ENCODE data around the gene KCNJ8.

GRCh38 chr12:21801522-21802288 is 27.2 kb upstream of the KCNJ8 start:
- TF ChIP-seq CTCF (IDR thresholded peaks at IDR 0.05; ENCODE audit: low read depth, low read length, missing input control): no peak
- no peak for TF ChIP-seq HNF4G (IDR thresholded peaks at IDR 0.05)
- no peak for TF ChIP-seq ZBTB33 (IDR thresholded peaks at IDR 0.05)
- no peak for TF ChIP-seq REST (IDR thresholded peaks at IDR 0.05)
- no peak for TF ChIP-seq MAX (IDR thresholded peaks at IDR 0.05)
- no peak for TF ChIP-seq RAD21 (IDR thresholded peaks at IDR 0.05)
- TF ChIP-seq SP1 (IDR thresholded peaks at IDR 0.05): no peak
- TF ChIP-seq FOXA1 (IDR thresholded peaks at IDR 0.05): no peak
- peak in 1 of 2 donors; percentile 36 for TF ChIP-seq RXRA (IDR thresholded peaks at IDR 0.05)
- TF ChIP-seq EGR1 (IDR thresholded peaks at IDR 0.05; ENCODE audit: low read depth in 2 of 2): no peak
